Right lung (tissue), 10 donors: ENCODE measurements around the gene C6orf120. TPM values are rescaled to one million over a fixed set of nuclear protein-coding genes. Genes with fewer than 3 reads are reported as not detected.
A peak's percentile ranks its signal among the peaks of the same experiment; 100 is the strongest.

ENCODE experiments used
- DNase-seq, 2 donors: peaks; one replicate each; pipeline ENCODE4 v3.0.0-alpha.2; 2013
- long read RNA-seq, 8 donors: transcript quantifications; one replicate each; lab custom pipeline, GENCODE V29; 2026
- polyA plus RNA-seq, 5 donors: library from polyadenylated mRNA; unstranded; fragments of 120-200 nt; gene quantifications; one replicate each; pipeline versions ENCODE4 v1.2.1 to v1.2.3, GENCODE V29; 2013; ENCODE audit warnings: inconsistent platforms in 1 of 5, low replicate concordance in 1 of 5; ENCODE audit not compliant: insufficient read length in 5 of 5, insufficient read depth in 1 of 5

Gene C6orf120
- 10 to 100 TPM; 23.9 to 33.4 (median 27.4) TPM for polyA plus RNA-seq
- long read RNA-seq, donor 1, transcript C6orf120-201 (1 exons, 2,667 nt): major isoform, 52 of 52 reads
- long read RNA-seq, donor 1, partial matches to known transcripts: 0 of 52 reads
- long read RNA-seq, donor 1, other reads (novel, unspliced or antisense): 0 of 52 reads
- long read RNA-seq, donor 2, transcript C6orf120-201 (1 exons, 2,667 nt): major isoform, 15 of 39 reads
- long read RNA-seq, donor 2, partial matches to known transcripts: 17 of 39 reads
- long read RNA-seq, donor 2, other reads (novel, unspliced or antisense): 7 of 39 reads
- long read RNA-seq, donor 3, transcript C6orf120-201 (1 exons, 2,667 nt): major isoform, 46 of 46 reads
- long read RNA-seq, donor 3, partial matches to known transcripts: 0 of 46 reads
- long read RNA-seq, donor 3, other reads (novel, unspliced or antisense): 0 of 46 reads
- long read RNA-seq, donor 4, transcript C6orf120-201 (1 exons, 2,667 nt): major isoform, 25 of 25 reads
- long read RNA-seq, donor 4, partial matches to known transcripts: 0 of 25 reads
- long read RNA-seq, donor 4, other reads (novel, unspliced or antisense): 0 of 25 reads
- long read RNA-seq, donor 5, transcript C6orf120-201 (1 exons, 2,667 nt): major isoform, 41 of 116 reads
- long read RNA-seq, donor 5, partial matches to known transcripts: 52 of 116 reads
- long read RNA-seq, donor 5, other reads (novel, unspliced or antisense): 23 of 116 reads
- long read RNA-seq, donor 6, transcript C6orf120-201 (1 exons, 2,667 nt): major isoform, 45 of 45 reads
- long read RNA-seq, donor 6, partial matches to known transcripts: 0 of 45 reads
- long read RNA-seq, donor 6, other reads (novel, unspliced or antisense): 0 of 45 reads
- long read RNA-seq, donor 7, transcript C6orf120-201 (1 exons, 2,667 nt): major isoform, 36 of 36 reads
- long read RNA-seq, donor 7, partial matches to known transcripts: 0 of 36 reads
- long read RNA-seq, donor 7, other reads (novel, unspliced or antisense): 0 of 36 reads
- long read RNA-seq, donor 8, transcript C6orf120-201 (1 exons, 2,667 nt): major isoform, 20 of 20 reads
- long read RNA-seq, donor 8, partial matches to known transcripts: 0 of 20 reads
- long read RNA-seq, donor 8, other reads (novel, unspliced or antisense): 0 of 20 reads

- peak; percentile 94 to 95 for DNase-seq
Observed at GRCh38 chr6:169701954-169702839, at the start of gene C6orf120, which contains the start of gene WDR27. TSS of gene C6orf120 (plus strand) at chr6:169702126. CDS start at chr6:169702460, 334 bp downstream. TSS of gene WDR27 (minus strand) at chr6:169702029. CDS start at chr6:169689005, 13,024 bp downstream.

- DNase-seq: no peak
Observed at GRCh38 chr6:169652896-169653295, 49.0 kb upstream of the C6orf120 start.

GRCh38 chr6:169653691-169654090, 48.2 kb upstream of the C6orf120 start:
- DNase-seq: no peak

- DNase-seq: peak; percentile 79 to 80
Observed at GRCh38 chr6:169654598-169655391, 47.1 kb upstream of the C6orf120 start.

GRCh38 chr6:169656546-169657283, 45.2 kb upstream of the C6orf120 start:
- no peak for DNase-seq

GRCh38 chr6:169657284-169657610, 44.7 kb upstream of the C6orf120 start:
- no peak for DNase-seq

- DNase-seq: no peak
Observed at GRCh38 chr6:169659820-169660610, 41.9 kb upstream of the C6orf120 start.

GRCh38 chr6:169660751-169661390, 41.1 kb upstream of the C6orf120 start:
- DNase-seq: no peak

- no peak for DNase-seq
Observed at GRCh38 chr6:169661391-169661756, 40.6 kb upstream of the C6orf120 start.

GRCh38 chr6:169663468-169663867, 38.5 kb upstream of the C6orf120 start:
- DNase-seq: no peak

GRCh38 chr6:169664227-169664626, 37.7 kb upstream of the C6orf120 start:
- no peak for DNase-seq

GRCh38 chr6:169665289-169665688, 36.6 kb upstream of the C6orf120 start:
- DNase-seq: no peak

- DNase-seq: no peak
Observed at GRCh38 chr6:169666441-169666840, 35.5 kb upstream of the C6orf120 start.

- DNase-seq: no peak
Observed at GRCh38 chr6:169667716-169668115, 34.2 kb upstream of the C6orf120 start.

- no peak for DNase-seq
Observed at GRCh38 chr6:169668203-169668847, 33.6 kb upstream of the C6orf120 start.

GRCh38 chr6:169669147-169669546, 32.8 kb upstream of the C6orf120 start:
- DNase-seq: no peak

GRCh38 chr6:169669889-169670288, 32.0 kb upstream of the C6orf120 start:
- no peak for DNase-seq
